GM19043 (cell line): Measurements from ENCODE around the gene CSPG4.
"Not testable (repeated sequence)": the region's sequence is repeated elsewhere in the genome, so short reads cannot be mapped to it uniquely, and the experiment has no call there.

Experiments
- ATAC-seq: cut with Tn5 transposase; IDR thresholded peaks from one replicate; pipeline ENCODE4 v1.9.1; 2021; ENCODE audit warnings: low read depth; ENCODE audit not compliant: unreplicated experiment

Gene CSPG4

DNA sequence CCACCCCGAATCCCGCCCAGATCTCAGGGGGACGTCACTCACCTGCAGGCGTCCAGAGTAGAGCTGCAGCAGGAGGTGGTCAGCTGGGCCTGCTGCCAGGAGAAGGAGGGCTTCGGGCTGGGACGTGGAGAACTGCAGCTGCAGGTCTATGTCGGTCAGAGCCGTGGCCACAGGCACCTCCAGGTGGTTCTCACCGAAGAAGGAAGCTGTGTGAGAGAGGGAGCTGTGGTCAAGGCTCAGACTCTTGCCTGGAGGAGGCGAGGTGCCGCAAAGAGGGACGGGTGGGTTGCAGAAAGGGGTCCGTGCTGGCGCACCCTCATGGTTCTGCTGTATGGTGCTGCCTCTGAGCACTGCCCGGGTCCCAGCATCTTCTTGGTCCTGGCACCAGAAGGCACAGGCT, 19.6 kb downstream of the CSPG4 start:
- ATAC-seq, result not testable (repeated sequence)

DNA sequence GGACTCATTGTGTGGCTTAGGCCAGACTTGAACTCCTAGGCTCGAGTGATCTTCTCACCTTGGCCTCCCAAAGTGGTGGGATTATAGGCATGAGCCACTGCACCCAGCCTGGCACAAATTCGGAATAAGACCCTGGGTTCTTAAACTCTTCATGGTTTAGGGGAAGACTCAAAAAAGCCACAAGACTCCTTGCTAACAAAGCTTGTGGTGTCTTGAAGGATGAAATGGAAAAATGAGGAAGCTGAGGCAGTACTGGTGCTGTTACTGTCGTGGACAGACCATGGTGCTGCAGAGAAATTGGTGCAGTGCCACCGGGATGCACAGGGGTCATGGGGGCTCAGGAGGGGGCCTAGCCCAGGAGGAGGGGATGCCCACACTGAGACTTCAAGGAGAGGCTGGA, 20.3 kb downstream of the CSPG4 start:
- not testable (repeated sequence) for ATAC-seq

DNA sequence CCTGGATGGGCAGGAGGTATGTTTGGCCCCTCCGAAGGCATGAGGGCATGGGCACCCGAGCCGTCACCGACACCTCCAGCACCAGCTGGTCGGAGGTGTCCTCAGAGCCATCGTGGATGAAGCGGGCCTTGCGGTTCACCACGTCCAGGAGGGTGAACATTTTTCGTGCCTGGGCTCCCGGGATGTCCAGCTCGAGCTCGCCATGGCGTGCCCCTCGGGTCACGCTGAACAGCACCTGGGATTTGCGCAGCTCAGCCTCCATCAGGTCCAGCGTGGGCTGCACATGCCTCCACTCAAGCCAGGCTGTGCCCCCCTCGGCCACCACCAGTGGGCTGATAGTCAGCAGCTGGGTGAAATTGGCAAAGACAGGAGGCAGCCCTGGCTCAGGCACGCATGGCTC, 23.2 kb downstream of the CSPG4 start:
- ATAC-seq, result not testable (repeated sequence)

DNA sequence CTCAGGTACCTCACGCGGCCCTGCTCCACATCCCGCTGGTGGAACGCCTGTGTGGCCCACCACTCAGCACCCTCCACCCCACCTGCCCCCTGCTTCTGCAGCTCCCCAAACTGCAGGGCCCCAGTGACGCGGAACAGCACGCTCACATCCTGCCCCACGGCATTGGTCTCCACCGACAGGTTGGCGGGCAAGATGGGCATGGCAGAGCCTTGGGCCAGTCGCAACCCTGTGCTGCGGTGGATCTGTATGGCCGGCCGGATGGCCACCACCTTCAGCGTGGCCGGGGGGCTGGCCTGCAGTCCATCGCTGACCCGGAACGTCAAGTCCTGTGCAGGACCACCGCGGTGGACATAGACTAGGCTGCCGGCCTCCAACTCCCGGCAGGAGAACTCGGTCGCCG, 23.8 kb downstream of the CSPG4 start:
- no peak for ATAC-seq

DNA sequence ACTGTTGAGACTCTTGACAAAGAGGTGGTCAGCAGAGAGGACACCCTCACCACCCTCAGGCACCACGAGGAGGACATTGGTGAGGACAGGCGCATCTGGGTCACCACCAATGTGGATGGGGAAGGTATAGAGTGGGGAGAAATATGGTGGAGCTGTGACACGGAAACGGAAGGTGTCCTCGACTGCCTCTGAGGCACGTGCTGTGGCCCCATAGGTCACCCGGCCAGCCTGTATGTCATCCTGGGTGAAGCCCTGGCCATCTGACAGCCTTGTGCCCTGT, 24.4 kb downstream of the CSPG4 start:
- ATAC-seq, result no peak

DNA sequence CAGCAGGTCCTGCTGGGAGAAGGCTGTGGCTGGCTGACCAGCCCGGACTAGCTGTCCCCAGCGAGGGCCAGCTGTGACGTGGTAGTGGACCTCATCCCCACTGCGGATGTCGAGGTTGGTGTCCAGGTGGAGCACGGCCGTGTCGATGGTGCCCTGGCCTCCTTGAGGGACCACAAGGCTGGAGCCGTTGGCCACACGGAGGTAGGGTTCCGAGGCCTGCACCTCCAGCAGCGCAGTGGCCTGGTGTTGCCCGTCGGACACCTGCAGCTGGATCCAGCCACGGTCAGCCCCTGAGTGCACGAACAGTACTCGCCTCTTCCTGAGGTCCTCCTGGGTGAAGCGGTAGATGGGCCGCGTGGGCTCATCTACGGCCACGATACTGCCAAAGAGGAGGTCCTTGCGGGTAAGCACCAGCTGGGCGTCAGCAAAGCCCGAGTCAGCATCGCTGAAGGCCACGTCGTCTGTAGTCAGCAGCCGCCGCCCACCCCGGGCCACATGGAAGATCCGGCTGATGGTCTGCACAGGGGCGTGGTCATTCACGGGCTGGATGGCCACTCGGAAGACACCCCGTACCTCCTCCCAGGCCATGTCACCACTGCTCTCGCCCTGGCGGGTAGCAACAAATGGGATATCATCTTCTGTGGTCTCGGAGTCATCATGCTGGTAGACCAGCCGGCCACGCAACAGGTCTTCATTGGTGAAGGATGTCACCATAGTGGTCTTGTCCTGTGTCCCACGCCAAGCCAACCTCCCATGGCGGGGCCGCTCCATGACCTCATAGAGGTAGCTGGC, 25.0 kb downstream of the CSPG4 start:
- ATAC-seq, result no peak

DNA sequence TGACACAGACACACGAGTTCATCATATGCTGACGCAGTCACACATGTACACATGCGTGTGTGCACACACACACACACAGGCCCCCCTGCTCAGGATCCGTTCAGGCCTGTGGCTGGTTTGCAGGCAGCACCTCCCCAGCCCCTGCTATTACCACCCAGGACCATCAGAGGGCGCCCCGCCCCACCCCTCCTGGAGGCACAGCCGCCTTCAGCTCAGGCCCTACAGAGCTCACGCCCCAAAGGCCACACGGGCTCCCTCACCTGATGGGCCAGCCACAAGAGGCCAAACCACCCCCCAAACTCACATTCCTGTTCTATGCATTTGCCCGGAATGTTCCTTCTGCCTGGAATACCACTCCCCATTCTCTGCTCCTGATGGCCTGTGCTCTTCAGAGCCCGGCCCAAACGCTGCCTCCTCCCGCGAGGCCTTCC, 26.4 kb downstream of the CSPG4 start:
- not testable (repeated sequence) for ATAC-seq

DNA sequence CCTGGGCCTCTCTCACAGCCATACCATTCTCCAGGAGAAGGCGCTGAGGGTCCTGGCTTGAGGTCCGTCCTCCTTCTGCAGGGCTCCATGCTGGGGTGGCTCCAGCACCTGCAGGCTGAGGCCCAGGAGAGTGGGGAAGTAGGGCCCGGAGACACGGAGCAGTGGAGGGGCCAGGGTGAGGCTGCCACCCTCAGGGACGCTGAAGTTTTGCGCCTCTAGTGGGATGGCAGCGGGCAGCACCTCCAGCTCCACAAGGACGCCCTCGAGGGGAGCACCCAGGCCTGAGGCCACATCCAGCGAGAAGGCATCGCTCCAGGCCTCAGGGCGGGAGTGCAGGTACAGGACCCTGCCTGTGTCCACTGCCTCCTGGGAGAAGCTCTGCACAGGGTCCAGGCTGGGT, 27.5 kb downstream of the CSPG4 start:
- ATAC-seq, result no peak

DNA sequence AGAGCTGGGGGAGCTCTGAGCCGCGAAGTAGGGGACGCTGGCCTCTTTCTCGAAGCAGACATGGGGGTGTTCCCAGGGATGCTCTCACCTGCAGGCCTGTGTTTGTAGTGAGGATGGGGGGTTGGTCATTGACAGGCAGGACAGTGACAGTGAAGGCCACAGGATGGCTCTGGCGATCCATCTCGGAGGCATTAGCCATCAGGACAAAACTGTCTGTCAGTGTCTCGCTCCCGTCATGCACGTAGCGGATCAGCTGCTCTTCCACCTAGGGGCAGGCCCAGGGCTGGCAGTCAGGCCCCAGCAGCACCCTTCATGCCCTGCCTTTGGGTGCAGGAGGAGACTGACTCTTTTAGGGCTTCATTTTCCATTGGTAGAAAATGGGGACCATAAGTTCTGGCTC, 28.0 kb downstream of the CSPG4 start:
- ATAC-seq, result no peak

DNA sequence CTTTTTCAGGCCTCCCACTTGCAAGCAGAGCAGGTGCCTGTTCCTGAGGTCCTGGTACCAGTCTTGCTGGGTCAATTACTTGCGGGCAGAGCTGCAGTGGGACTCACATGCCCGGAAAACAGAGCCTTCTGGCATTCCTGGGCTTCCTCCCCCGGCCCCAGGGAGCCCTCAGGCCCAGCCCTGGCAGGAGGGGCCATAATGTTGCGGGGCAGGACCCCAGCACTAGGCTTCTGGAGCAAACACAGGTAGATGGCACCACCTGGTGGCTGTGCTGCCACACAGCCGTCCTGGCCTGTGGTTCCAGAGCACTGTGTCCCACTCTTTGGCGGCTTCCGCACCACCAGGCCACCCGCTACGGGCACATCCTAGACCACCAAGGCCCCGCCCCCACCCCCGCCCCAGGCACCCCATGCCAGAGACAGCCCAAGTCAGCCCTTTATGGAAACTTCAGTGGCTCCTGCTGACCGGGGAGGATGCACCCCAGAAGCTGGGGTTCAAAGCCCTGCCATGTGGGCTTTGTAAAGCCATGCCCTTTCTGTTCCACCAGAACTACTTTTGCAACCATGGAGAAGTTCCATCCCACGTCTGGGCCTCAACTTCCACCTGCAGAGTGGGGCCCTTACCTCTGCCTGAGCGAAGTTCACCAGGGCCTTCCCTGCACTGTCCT, 28.9 kb downstream of the CSPG4 start:
- not testable (repeated sequence) for ATAC-seq

DNA sequence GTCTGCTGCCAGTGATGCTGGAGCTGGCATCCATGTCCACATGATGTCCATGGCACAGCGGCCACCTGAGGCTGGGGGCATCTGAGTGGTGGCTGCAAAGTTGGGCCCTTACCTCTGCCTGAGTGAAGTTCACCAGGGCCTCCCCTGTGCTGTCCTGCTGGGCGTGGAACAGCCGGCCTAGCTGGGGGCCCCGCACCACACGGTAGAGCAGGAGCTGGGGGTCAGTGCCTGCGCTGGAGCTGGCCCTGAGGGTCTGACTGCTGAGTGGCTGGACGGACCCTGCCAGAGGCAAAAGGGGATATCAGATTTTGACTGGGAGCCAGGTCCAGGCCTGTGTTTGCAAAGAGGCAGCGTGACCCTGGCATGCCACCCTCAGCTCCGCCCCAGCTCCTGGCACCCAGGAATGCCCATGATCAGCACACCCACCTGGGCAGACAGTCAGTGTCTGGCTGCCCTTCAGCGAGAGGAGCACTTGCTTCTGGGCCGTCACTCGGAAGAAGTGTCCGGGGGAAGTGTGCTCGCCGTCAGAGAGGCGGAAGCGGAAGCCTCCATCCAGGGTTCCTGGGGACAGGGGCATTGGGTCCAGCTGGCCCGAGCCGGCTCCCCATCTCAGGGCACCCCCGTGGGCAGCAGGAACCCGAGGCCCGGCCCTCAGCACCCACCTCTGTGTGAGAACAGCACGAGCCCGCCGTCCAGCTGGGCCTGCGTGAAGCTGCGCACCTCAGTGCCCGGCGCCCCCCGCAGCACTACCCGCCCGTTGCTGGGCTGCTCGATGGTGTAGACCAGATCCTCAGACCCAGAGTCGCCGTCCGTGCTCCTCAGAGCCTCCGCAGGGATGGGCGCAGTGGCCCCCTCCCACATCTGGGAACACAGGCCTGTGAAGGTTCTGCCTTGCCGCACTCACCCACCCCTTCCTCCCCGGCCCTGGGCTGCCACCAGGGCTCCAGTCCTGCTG, 30.2 kb downstream of the CSPG4 start:
- ATAC-seq, result no peak

DNA sequence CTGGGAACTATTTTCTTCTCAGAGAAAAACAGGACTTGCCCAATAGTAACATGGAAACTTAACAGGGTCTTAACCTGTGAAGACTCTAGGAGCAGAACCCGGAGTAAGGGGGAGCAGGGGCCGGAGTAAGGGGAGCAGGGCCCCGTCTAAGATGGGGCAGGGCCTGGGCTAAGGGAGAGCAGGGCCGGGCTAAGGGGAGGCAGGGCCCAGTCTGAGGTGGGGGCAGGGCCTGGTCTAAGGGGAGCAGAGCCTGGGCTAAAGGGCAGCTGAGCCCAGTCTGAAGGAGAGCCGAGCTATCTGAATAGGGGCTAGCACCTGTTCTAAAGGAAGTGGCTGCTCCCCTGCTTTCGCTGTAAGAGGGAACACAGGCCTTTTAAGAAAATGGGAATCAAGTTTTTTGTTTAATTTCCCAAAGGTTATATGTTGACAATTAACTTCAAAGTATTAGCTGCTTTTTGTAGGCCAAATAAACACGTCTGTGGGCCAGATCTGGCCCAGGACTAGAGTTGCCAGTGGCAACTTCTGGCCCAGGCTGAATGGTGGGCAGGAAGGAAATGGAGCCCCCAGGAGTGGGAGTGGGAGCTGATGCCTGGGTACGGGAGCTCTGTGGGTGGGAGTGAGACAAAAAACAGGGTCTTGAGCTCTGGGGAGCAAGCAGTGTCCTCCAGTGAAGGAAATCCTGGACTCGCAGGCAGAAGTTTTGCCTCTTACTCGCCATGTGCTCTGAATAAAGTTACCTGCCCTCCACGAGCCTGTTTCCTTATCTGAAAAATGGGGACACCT, 32.5 kb downstream of the CSPG4 start:
- no peak for ATAC-seq

DNA sequence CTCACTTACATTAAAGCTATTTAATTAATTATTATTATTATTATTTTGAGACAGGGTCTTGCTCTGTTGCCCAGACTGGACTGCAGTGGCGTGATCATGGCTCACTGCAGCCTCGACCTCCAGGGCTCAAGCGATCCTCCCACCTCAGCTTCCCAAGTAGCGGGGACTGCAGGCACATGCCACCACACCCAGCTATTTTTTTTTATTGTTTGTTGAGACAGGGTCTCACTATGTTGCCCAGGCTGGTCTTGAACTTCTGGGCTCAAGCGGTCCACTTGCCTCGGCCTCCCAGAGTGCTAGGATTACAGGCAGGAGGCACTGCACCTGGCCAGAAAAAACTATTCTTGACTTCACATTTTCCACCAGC, 34.3 kb downstream of the CSPG4 start:
- ATAC-seq, result not testable (repeated sequence)

DNA sequence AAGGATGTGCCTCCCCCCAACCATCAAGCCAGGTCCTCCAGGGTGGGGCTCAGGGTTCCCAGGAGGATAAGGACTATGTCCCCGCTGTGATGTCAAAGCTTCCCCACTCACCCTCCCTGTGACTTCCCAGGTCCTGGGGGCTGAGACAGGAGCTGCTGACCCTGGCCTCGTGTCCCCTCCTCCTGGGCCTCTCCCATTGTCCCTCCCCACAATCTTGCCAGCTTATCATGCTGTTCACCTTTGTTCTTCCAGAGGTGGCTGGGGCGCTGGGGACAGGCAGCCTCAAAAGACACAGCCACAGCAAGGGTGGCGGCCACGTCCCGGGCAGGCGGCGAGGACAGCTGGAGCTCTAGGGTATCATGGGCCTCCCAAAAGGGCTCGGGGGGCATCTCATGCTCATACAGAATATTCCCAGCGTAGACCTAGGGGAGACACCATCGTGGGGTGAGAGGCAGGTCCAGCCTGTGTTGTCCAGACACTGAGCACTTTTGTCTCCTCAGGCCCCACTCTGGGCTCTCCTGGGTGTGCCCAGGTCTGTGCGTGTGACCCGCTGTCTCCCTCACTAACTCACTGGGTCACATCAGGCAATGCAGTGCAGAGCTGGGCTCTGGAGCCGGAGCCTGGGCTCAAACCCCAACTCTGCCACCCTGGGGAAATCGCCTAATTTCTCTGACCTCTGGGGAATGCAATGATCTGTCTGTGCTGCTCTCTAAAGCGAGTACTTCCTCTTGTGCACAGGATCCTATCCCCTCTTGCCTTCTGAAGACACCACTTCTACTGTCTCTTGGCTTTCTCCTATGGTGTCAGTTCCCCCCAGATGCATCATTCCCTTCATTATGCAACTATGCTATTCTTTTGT, 35.0 kb downstream of the CSPG4 start:
- no peak for ATAC-seq

DNA sequence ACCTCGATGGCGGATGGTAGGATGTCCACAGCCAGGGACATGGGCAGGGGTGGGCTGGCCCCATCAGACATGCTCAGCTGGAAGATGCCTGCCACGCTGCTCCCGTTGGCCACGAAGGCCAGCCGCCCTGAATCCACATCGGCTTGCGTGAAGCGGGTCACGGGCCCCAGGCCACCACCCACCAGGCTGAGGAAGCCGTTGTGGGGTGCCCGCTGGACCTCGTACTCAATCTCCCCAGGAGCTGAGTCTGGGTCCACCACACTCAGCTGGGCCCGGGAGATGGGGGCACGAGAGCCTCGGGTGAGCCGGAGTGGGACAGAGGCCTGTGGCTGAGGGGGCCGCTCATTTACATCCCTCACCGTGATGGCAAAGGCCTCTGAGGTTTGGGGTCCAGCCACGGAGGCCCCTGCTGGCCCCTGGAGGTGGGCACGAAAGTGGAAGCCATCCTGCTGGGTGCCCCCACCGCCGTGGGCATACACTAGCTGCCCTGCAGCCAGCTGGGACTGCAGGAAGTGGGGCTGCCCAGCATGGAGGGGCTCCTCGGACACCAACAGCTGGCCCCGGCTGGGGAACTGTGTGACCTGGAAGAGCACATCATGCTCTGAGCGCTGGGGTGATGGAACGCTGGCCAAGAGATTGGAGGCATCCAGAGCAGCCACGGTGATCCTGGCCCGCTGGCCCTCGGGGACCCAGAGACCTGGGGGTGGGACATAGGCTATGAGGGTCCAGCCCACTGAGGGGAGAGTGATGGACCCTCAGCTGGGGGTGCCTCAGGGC, 35.8 kb downstream of the CSPG4 start:
- no peak for ATAC-seq

DNA sequence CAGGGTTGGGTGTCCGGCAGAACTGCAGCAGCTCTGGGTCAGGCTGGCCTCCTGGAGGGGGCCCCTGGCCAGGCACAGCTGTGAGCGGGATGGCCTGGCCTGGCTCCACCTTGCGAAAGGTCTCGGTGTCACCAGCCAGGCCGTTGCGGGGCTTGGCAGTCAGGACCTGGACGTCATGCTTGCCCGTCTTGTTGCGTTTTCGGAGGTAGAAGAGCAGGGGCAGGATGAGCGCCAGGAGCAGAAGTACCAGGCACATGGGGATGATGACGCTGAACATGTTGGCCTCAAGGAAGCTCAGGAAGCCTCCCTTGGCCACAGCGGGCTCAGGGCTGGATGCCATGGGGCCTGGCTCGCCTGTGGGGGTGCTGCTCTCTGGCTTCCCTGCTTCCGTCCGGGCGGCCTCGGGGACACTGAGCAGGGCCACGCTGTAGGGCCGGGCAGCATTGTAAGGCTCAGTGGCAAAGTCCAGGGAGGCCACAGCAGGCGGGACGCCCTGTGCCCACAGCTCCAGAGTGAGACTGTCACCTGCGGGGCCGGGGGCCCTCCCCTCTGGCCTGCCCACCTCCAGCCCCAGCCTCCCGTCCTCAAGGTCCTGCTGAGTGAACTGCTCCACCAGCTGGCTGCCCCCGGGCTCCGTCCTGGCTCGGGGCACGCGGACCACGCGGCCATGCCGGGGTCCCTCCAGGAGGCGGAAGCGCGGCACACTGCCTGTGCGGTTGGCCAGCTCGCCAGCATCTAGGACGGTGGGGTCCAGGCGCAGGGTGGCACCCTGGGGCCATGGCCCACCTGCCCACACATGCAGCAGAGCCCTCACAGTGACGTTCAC, 36.9 kb downstream of the CSPG4 start:
- ATAC-seq, result no peak

DNA sequence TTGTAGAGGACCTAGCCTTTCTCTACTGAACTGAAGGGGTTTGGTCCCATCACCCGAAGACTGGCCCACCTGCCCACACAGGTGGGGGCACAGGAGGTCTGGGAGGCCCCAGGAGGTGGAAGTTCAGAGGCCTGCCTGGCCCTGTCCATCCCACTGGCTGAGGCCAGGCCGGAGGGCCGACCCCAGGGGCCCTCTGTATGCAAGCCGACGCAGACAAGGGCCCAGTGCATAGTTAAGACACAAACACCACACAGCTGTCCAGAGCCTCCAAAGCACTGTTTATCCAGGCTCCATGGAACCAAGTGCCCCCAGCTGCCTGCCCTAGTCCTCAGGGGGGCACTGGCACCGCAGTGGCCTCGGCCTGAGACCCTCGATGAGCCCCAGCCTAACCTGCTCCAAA, 38.3 kb downstream of the CSPG4 start:
- ATAC-seq, result no peak
